Stimulated activated CD4-positive, alpha-beta T cell treated with anti-CD3 and anti-CD28 coated beads, Interleukin-2, amount 100 ng/mL, for 48 hours (primary cell): ENCODE measurements around the gene DENND4B.

Source experiments
- DNase-seq, 2 donors: peaks; one replicate each; pipeline ENCODE4 v3.0.0-alpha.2; 2020

DENND4B gene

DNA sequence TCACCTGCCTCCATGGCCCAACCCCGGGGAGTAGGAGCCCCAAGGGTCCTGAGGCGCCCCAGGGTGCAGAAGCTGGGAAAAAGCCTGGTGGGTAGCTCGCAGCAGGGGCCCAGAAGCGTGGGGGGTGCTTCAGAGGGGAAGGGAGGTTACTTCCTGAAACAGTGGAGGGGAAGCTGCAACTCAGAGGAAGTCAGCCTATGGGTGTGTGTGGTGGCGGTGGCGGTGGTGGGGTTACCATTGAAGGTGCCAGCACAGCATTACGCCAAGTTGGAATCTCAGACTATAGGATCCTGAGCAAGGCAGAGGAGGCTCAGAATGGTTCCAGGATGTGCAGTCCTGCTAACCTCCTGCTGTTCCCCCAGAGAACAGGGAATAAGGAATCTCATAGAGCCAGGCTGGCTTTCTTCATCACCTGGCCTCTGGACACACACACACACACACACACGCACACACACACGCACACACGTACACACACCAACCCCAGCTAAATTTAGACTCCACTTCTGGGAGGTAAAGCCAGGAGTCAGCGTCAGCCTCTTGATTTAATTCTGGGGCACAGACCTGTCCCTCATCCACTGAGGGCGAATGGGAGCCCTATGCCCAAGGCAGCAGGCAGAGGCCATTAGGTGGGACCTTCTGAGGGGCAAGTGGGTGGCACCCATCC, 1.3 kb downstream of the DENND4B start:
- peak; percentile 55 to 57 for DNase-seq

DNA sequence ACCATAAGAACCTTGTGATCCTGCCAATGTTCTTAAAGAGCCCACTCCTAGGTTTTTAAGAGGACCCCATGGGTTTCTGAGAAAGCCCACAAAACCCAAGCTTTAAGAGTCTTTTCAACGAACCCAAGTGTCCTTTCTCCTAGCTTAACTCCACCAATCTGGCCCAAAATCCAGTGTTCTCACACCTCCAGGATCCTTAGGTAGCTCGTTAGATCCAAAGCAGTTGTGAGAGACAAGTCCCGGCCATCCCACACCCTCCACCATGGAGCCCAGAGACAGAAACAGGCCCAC, 1.7 kb downstream of the DENND4B start:
- no peak for DNase-seq

DNA sequence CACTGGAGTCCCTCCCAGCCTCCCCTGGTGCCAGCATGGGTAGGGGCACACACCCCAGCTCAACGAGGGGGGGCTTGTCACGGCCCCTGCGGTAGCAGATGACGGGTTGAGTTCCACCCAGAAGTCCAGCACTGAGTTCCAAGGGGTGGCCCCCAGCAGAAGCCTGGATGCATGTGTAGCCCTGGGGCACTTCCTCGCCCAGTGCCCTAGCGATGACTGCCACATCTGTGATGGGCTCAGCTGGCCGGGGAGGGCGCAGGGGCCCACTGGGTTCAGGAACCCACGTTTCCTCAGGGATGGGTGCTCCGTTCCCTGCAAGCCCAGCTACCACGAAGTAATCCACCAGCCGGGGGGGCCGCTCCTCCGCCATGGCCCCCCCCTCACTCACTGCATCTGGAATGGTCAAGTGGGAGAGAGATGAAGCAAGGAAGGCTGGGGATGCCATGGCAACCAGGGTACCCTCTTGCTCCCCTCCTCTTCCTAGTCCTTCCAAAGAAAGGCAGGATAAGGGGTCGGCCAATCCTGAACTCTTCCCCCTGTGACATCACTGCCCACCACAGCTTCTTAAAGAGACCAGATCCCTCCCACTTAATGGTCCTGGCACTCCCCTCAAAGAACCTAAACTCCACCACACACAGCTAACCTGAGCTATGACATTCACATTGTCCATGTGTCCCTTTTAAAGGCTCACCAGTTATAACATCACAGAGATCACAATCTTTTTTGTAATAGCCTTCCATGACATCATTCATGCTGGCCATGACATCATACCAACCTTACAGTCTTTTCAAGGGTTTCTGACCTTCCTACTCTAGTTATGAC, 2.3 kb downstream of the DENND4B start:
- no peak for DNase-seq

DNA sequence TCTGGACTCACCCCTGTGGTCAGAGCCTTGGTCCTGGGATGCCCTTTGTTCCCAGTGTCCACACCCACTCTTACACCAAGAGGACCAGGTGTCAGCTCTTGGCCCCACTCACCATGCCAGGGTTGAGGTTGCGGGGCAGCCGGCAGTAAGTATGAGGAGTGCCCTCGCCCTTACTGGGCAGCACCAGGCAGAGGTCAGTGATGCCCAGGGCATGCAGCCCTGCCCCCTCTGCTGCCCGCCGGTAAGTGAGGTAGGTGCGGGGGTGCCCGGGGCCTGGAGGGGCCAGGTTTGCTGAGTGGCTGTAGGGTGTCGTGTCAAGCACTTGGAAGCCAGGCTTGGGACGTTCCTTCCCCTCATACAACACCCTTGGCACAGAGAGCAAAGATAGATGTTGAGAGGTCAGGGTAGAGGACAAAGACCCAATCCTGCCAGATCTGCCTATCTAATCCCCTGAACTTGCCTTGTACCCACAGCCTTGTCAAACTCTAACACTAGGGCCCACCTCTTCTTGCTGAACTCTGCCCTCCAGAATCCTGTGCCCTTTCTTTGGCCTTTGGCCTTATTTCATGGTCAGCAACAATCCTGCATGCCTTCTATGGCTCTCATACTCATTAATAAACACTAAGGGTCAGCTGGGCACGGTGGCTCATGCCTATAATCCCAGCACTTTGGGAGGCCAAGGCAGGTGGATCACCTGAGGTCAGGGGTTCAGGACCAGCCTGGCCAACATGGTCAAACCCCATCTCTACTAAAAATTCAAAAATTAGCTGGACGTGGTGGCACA, 3.6 kb downstream of the DENND4B start:
- DNase-seq: no peak

DNA sequence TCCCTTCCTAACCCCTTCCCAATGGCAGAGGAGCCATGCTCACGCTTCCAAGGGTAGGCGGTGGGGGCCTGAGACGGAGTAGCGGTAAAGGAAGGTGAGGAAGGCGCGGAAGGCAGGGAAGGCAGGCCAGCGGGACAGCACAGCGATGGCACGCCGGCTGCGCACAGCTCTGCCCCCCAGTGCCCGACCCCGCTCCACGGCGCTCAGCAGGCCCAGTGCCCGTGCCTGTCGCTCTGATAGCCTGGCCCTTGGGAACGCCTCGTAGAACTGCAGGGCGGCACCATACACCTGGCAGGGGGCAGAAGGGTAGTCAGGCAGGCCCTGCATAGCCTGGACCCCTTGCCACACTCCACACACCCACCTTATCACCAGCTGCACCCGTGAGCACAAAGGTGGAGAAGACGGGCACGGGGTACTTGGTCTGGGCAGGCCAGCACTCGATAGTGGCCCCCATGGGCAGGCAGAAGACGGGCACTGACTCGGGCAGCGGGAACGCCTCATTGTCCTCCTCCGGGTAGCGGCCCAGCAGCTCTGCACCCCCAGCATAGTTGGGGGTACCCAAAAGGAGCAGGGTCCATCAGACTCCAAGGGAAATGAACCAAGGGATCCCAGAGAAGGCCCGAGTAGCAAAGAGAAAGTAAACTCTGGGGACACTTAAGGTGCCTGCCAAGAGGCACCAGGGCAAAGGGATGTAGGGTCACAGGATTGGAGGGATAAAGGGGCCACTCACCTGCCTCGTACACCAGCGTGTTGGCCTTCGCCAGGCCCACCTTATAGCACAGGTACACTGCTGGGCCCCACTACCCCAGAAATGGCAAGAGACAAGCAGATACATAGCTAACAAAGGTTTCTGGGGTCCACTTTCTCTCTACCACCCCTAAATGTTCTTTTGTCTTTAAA, 4.4 kb downstream of the DENND4B start:
- DNase-seq: no peak

DNA sequence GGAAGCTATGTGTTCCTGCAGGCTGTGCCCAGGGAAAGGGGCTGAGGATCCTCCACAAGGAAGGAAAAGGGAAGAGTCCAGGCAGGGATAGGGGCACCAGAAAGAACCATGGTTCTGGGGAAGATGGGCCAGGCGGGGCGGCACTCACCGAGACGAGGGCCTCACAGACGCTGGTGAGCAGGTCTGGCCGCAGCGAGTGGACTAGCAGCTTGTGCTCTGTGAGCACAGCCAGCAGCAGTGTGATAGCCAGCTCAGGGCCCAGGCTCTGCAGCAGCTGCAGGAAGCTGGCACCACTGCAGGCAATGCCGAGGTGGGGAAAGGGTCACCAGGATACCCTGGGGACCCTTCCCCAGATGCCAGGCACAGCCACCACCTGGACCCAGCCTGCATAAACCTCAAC, 5.8 kb downstream of the DENND4B start:
- no peak for DNase-seq

DNA sequence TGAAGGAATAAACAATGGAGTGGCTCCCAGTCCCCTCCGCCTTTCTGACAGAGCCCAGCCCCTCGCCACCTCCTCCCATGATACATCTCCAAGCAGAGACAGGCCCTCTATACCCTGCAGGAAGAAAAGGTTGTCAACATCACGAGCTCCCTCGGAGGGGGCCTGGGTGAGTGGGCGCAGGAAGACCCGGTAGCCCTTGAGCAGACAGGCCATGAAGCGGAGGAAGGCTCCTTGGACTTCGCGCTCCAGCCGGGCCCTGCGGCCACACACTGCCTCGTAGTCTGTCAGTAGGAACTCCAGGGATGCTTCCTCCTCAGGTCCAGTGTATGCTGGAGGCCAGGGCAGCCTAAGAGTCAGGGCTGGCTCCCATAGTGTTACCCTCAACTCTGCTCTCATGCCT, 7.0 kb downstream of the DENND4B start:
- DNase-seq: no peak

DNA sequence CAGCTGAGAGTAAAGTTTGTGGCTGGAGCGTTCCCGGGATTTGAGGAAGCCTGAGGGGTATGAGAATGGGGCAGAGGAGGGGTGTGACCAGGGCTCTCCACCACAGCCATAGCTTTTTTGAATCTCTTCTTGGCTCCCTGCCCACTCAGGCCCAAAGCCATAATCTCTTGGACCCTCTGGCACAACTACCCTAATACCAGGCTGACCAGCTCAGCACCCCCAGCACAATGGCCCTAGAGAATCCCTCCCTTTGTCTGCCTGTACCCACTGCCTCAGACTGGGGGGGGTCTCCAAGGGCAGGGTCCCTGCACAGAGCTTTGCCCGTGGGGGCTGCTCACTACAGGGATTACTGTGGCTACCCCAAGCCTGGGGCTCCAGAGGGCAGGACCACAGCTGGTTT, 7.5 kb downstream of the DENND4B start:
- DNase-seq: no peak

DNA sequence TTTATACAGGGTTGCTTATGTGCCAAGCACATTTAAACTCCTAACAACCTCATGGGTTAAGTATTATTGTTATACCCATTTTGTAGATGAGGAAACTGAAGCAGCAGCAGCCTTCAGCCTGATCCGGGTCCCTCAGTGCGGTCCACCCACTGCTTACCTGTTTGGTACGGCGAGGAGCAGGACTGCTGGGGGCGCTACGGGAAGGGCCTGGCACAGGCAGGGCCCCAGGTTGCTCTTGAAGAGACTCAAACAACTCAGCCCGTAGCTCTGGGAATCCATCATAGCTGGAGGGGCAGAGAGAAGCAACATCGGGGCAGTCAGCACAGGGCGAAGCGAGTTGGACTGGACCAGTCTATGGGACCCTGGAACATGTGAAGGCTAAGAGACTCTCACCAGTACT, 9.2 kb downstream of the DENND4B start:
- no peak for DNase-seq

DNA sequence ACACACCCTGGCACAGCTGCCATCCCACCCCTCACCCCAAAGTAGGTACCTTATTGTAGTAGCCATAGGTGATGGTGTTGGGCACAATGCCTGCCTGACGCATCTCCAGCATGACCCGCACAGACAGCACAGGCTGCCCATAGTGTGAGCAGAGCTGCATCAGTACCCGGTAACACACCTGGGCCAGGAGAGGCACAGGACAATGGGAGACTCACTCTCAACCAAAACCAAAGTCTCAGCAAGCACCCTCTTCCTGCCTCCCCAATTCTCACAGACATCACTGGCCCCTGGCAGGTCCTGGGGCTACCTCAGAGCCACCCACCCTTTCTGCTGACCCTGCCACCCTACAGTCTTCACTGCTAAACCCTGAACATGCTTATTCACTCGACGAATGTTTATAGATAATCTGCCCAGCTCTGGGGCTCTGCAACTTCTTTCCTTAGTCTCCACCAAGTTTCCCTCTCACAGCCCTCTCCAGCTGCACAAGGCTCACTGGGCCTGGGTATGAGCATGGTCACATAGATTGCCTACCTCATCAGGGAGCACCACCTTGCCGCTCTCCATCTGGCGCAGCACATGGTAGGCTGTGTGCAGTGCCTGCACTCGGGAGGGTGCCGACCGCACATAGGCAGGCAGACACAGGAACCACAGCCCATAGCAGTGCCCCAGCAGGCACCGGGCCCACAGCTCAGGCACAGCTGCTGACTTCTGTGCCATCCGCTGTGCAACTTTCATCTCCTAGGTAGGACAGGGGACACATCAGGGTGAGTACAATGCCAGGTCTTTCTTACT, 10.3 kb downstream of the DENND4B start:
- no peak for DNase-seq

DNA sequence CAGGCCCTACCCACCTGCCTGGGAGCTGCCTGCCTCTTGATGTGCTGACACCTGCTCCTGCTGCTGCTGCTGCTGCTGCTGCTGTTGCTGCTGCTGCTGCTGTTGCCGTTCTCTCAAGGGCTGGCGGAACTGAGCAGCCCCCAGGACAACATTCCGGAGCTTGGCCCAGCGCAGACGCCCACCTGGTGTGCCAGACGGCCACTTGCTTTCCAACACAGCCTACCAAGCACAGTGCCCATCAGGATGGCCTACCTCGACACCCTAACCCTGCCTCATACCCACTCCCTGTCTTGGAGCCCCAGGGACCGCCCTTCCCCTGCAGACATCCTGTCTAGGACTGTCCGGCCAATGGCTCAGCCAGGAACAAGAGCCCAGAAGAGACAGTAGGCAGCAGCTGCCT, 11.8 kb downstream of the DENND4B start:
- no peak for DNase-seq

DNA sequence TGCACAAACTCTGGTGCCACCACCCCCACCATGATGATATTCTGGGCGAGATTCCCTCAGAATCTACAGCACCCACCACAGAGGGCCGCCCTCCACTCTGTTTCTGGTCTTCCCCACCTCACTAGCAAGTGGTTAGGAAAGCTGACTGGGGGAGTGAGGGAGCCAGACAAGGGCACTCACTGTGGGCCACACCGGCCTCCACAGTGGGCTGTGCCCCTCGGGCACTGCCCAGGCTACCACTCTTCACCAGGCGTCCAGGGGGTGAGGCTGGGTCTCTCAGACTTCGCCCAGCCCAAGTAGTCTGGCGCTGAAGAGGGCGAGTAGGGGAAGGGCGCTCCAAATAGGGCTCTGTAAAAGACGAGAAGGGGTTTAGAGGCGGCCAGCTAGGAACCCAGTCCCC, 12.6 kb downstream of the DENND4B start:
- DNase-seq: no peak

DNA sequence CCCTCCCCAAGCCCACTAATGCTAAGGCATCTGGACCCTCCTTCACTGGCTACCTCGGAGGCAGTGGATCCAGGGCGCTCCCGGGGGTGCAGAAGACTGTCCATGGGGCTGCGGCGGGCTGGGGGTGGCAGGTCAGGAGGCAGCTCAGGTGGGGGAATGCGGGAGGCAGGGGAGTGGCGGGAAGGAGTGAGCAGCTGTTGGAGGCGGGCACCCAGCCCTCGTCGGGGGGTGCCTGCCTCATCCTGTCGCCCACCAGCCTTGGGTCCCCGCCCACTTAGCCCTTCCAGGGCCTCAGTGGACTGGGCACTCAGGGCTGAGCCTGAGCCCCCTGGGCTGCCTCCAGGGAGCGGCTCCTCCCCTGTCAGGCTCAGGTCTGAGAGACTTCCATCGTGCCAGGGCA, 13.1 kb downstream of the DENND4B start:
- no peak for DNase-seq

DNA sequence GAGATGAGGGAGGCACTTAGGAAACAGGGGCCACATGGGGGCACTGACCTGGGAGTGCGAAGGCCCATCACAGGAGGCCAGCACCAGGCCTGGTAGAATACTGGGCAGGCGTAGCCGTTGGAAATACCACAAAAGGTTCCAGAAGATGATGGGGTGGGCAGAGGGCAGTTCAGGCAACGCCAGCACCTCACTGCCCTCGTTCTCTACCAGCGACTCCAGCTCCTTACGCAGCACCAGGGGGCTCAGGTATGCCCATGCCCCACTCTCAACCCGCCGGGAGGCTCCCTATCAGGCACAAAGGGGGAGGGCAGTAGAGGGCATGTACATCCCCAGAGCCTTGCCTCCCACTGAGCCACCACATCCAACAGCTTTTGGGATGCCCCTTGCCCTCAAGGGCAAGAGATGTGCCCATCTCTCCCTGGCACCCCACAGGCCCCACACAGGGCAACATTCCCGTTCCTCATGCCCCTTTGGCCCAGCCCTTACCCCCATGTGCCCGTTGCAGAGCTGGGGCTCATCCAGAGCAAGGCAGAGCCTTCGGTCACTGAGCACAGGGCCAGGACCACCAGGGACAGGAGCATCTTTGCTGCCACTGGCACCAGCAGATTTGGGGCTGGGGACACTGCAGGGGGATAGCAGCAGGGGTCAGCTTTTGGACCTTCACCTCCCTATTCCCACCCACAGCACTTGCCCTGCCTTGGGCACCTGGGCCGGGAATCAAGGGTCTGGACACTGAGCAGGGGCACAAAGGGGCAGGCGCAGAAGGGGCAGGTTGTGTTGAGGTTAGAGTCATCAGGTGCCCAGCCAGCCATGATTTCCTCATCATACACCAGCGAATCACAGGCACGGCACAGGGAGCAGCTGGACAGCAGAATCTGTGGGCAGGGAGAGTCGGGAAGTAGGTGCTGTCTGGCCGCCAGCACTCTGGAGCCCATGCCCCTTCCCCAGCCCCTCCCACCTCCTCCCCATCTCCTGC, 14.1 kb downstream of the DENND4B start:
- no peak for DNase-seq

DNA sequence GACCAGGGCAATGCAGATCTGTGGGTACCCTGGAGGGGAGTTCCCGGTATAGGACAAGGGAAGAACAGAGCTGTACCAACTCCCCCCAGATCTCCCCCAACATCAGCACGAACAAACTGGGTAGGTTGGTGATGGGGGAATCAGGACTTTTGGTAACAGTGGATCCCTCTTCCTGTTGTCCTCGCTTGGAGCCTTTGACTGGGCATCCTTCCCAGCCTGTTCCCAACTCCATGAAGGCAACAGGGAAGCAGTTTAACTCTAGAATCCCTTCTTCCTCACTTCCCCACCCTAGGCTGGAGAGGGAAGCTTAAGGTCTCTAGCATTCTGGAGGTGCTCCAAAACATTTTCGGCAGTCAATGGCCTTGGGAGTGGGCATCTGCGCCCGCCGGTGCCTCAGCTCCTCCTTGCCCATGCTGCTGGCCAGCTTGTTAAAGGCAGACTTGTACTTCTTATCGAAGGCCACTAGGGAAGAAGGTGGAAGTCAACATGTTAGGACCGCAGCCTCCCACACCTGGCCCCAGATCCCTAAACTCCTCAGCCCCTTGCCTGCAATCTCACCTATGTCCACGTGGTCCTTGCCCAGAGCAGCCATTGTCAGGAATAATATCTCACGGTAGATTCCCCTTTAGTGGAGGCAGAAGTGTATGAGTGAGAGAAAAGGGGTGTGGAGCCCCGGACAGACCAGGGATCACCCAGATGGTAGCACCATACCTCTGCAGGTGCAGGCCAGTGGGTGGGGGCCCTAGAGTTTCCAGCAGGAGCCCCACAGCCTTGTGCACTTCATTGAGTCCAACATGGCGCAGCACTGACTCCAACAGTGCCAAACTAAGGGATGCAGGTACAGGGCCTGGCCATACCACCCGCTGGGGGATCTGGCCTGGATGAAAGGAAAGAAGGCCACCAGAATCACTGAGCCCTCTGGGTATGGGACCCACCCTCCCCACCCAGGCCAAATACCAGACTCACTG, 16.3 kb downstream of the DENND4B start:
- no peak for DNase-seq

DNA sequence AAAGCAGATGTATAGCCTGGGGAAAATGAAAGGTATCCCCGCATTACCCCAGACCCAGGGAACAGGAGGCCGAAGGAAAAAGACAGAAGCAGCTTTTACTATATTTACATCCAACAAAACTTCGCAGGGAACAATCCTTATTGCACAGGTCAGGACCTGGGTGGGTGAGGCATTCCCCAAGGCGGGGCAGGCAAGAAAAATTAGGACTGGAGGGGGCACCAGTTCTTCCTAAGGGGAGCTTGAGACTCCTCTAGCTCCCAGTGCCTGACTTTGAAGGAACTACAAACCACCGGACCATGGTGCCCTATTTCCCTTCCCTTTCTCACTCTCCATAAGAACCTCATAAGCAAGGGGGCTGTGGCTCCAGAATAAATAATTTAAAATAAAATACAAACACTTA, 17.1 kb downstream of the DENND4B start:
- no peak for DNase-seq

DNA sequence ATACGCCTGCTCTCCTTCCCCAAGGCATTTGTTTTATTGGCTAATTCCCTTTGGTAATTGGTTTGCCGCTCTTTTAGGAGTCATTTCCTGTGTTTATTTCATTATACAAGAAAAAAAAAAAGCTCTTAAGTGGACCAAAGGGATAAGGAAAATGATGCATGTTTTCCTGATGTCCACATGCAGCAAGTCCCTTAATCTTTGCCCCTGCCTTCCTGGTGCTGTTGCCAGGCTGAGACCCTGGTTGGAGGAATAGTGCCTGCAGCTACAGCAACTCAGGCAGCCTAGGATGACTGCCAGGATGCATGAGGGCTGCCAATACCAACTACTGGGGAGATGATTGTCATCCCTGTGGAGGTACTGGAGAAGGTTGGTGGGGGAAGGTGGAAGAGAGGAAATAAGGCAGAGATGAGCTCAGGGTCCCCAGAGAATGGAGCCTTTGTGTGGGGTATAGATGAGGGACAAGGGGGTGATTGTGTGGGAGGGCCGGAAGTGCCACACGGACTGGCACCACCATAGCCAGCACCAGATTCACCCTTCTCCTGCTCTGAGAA, 17.7 kb downstream of the DENND4B start:
- DNase-seq: no peak

DNA sequence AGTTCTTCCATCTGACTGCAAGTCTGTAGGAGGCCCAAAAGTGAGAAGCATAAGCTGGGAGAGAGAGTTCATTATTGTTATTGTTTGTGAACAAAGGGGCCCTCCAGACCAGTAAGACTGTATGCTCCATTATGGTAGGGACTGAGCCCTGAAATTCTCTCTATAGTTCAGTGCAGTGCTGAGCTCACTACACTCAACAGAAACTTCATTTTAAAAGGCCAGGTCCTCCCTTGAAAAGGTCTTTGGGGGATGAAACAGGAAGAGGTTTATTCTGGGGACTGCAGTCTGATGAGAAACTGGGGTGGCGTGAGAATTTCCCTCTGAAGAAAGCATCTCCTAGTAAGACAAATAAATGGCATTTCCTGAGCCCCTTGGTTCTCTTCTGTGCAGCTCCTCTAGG, 18.3 kb downstream of the DENND4B start:
- DNase-seq: no peak

DNA sequence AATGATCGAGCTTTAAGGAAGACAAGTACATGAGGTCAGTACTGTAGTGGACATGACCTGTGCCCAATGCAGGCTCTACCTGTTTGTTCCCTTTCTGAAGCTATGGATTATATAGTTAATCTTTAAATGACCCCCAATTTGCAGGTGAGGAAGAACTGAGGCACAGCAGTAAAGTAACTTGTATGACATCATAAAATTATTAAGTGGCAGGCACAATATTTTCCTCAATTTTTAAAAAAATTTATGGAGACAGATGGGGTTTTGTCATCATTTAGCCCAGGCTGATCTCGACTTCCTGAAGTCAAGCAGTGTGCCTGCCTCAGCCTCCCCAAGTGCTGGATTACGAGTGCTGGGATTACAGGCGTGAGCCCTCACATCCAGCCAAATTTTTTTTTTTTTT, 20.1 kb downstream of the DENND4B start:
- DNase-seq: no peak
